Glutamatergic neuron (in vitro differentiated cells): ENCODE measurements around the gene IGFN1. TPM values are rescaled to one million over a fixed set of nuclear protein-coding genes. Genes with fewer than 3 reads are reported as not detected.

Experiments
- DNase-seq: peaks from one replicate; pipeline ENCODE4 v3.0.0; 2022
- H3K27ac Mint-ChIP-seq: one replicate; pipeline ENCODE4 v1.8.0; 2020; ENCODE audit warnings: mild to moderate bottlenecking, mixed read lengths, inconsistent platforms; ENCODE audit not compliant: unreplicated experiment
- H3K27me3 Mint-ChIP-seq: one replicate; pipeline ENCODE4 v1.8.0; 2020; ENCODE audit warnings: mild to moderate bottlenecking, moderate library complexity, mixed read lengths, inconsistent platforms; ENCODE audit not compliant: unreplicated experiment
- H3K36me3 Mint-ChIP-seq: one replicate; pipeline ENCODE4 v1.8.0; 2020; ENCODE audit warnings: mild to moderate bottlenecking, mixed read lengths, inconsistent platforms; ENCODE audit not compliant: unreplicated experiment
- H3K4me1 Mint-ChIP-seq: one replicate; pipeline ENCODE4 v1.8.0; 2020; ENCODE audit warnings: mild to moderate bottlenecking, low read depth, mixed read lengths, inconsistent platforms; ENCODE audit not compliant: unreplicated experiment
- H3K4me3 Mint-ChIP-seq: one replicate; pipeline ENCODE4 v1.8.0; 2020; ENCODE audit warnings: mild to moderate bottlenecking, mixed read lengths, inconsistent platforms; ENCODE audit not compliant: unreplicated experiment
- H3K9me3 Mint-ChIP-seq: one replicate; pipeline ENCODE4 v1.8.0; 2020; ENCODE audit warnings: mild to moderate bottlenecking, moderate library complexity, mixed read lengths, inconsistent platforms; ENCODE audit not compliant: unreplicated experiment
- total RNA-seq: library from RNA; stranded (reverse); fragmentation: NEBNext Ultra II Directional; extraction: Animal tissue kit (Norgen Biotek cat#: 25700); gene quantifications from one replicate; pipeline ENCODE4 v1.2.1, GENCODE V29; 2021; ENCODE audit not compliant: unreplicated experiment
- TF ChIP-seq, protein P1 (sequence below): fragments of 200-600 bp; sonication (generic); IDR thresholded peaks from one replicate; pipeline ENCODE4 v1.5.0; 2021; ENCODE audit not compliant: partially characterized antibody, unreplicated experiment

Gene IGFN1
- total RNA-seq, 1 donor from 2014 or later: 1.9 TPM

DNA sequence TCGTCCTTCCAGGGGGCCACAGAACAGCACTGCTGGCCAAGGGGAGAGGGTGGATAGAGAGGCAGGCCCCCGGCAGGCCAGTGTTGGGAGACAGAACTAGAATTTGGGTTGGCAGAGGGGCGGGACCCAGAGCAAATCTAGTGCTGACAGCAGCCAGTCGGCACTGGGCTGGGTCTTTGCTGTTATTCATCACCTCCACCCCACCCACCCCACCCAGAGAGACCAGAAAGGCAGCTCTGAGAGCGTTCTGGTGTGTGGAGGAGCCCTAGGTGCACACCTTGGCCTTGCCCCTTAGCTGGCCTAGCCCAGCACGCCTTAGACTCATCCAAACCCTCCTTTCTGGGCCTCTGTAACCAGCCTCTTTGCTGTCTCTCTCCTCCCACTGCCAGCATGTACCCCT is 86.3 kb downstream of the IGFN1 start:
- no peak for DNase-seq
- Mint-ChIP-seq H3K27me3 (peaks cover 9% of the 10 kb centered on the region), H3K4me3 (no peak overlapping the region), H3K9me3 (peaks cover 8% of the 10 kb centered on the region), H3K27ac (no peak overlapping the region), H3K36me3 (peaks cover 4% of the 10 kb centered on the region), H3K4me1 (peaks cover 4% of the 10 kb centered on the region)
- TF ChIP-seq, protein P1, sequence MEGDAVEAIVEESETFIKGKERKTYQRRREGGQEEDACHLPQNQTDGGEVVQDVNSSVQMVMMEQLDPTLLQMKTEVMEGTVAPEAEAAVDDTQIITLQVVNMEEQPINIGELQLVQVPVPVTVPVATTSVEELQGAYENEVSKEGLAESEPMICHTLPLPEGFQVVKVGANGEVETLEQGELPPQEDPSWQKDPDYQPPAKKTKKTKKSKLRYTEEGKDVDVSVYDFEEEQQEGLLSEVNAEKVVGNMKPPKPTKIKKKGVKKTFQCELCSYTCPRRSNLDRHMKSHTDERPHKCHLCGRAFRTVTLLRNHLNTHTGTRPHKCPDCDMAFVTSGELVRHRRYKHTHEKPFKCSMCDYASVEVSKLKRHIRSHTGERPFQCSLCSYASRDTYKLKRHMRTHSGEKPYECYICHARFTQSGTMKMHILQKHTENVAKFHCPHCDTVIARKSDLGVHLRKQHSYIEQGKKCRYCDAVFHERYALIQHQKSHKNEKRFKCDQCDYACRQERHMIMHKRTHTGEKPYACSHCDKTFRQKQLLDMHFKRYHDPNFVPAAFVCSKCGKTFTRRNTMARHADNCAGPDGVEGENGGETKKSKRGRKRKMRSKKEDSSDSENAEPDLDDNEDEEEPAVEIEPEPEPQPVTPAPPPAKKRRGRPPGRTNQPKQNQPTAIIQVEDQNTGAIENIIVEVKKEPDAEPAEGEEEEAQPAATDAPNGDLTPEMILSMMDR: no peak

DNA sequence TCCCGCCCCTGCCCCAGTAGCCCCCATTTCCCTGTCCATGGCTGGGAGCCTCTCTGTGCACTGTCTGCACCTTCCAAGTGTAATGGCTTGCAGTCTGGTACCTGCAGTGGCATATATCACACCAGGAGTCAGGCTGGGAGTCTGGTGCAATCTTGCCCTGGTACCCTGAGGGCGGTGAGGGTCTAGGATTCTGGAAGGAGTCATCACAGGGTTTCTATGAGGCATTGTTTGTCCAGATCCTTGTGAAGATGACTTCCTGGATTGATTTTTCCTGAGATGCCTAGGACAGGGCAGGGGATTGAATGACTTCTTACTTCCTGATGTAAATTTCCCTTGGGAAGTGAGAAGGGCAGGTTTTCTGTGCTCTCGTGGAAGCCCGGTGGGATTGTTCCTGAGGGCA is 86.8 kb downstream of the IGFN1 start:
- TF ChIP-seq, protein P1: no peak
- Mint-ChIP-seq H3K9me3 (peaks cover 8% of the 10 kb centered on the region), H3K36me3 (peaks cover 4% of the 10 kb centered on the region), H3K4me3 (no peak overlapping the region), H3K4me1 (peaks cover 4% of the 10 kb centered on the region), H3K27ac (no peak overlapping the region), H3K27me3 (peaks cover 7% of the 10 kb centered on the region)
- no peak for DNase-seq

Other genes with a start within 250 kb of the IGFN1 start
- gene KIF21B, start 167.1 kb upstream of the IGFN1 start, total RNA-seq: 51.1 TPM
- 0.07 TPM for gene CACNA1S, start 78.4 kb upstream of the IGFN1 start, total RNA-seq
- not detected for gene ASCL5, start 63.6 kb upstream of the IGFN1 start, total RNA-seq
- gene TMEM9, start 36.4 kb upstream of the IGFN1 start, total RNA-seq: 80.2 TPM
- gene PKP1, start 92.7 kb downstream of the IGFN1 start, total RNA-seq: not detected
- not detected for gene TNNT2, start 186.9 kb downstream of the IGFN1 start, total RNA-seq
- 0.25 TPM for gene LAD1, start 208.5 kb downstream of the IGFN1 start, total RNA-seq
- 4.1 TPM for gene TNNI1, start 230.9 kb downstream of the IGFN1 start, total RNA-seq